GM18873 (cell line): ENCODE data around the gene FYCO1.

Experiments
- ATAC-seq: cut with Tn5 transposase; IDR thresholded peaks from one replicate; pipeline ENCODE4 v1.9.1; 2021; ENCODE audit warnings: mild to moderate bottlenecking, moderate library complexity, moderate number of reproducible peaks; ENCODE audit not compliant: unreplicated experiment, low FRiP score

FYCO1 gene

GRCh38 chr3:45868650-45869049, 127.0 kb downstream of the FYCO1 start:
- ATAC-seq: no peak

DNA sequence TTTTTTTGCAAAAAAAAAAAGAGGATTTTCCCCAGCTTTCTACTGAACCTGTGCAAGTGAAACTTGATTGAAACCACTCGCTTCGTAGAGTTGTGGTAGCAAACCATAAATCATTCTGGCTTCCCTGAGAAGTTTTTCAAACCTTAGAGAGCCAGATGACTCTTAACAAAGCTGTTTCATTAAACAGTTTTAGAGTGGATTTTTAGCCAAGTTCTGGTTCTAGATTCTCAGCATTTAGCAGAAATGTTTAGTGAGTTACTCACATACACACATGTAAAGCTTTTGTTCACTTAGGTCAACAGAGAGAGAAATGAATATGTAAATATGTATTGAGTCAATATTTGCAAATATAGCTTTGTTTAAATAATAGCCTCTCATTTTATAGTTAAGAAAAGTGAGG, 127.4 kb downstream of the FYCO1 start:
- ATAC-seq: no peak
